Breast epithelium (tissue), 4 donors: ENCODE results near the gene LGALS9. TPM values are rescaled to one million over a fixed set of nuclear protein-coding genes. Genes with fewer than 3 reads are reported as not detected.

Experiments used
- DNase-seq, 2 donors: peaks; one replicate each; pipeline ENCODE4 v3.0.0-alpha.2; 2019; ENCODE audit warnings: low spot score in 2 of 2
- H3K27ac ChIP-seq, 2 donors: fragments of 200-600 bp; sonication (generic) in 1 of 2; one replicate each; pipeline ENCODE4 v1.5.1; 2016 to 2019; ENCODE audit warnings: mild to moderate bottlenecking in 1 of 2
- H3K27me3 ChIP-seq, 2 donors: fragments of 200-600 bp; sonication (generic) in 1 of 2; one replicate each; pipeline versions ENCODE4 v1.5.1 to v1.6.0; 2017 to 2019; ENCODE audit warnings: control low read depth in 1 of 2, mild to moderate bottlenecking in 1 of 2
- H3K36me3 ChIP-seq: fragments of 200-600 bp; one replicate; pipeline ENCODE4 v1.5.1; 2019
- H3K4me1 ChIP-seq, 2 donors: fragments of 200-600 bp; sonication (generic); one replicate each; pipeline ENCODE4 v1.5.1; 2016 to 2019; ENCODE audit warnings: control low read depth in 1 of 2
- H3K4me3 ChIP-seq, 3 donors: fragments of 200-600 bp; sonication (generic); 1 replicate in 2 of 3; 2 replicates in 1 of 3; pipeline ENCODE4 v1.5.1; 2016 to 2019; ENCODE audit warnings: mild to moderate bottlenecking in 3 of 3, moderate library complexity in 2 of 3
- H3K9me3 ChIP-seq, 2 donors: fragments of 200-600 bp; sonication (generic) in 1 of 2; one replicate each; pipeline ENCODE4 v1.5.1; 2016 to 2019; ENCODE audit warnings: control low read depth in 1 of 2
- CTCF ChIP-seq, 3 donors: fragments of 450-650 bp; IDR thresholded peaks; one replicate each; pipeline ENCODE4 v1.5.1; 2016 to 2017; ENCODE audit warnings: antibody characterized with exemption in 3 of 3, mild to moderate bottlenecking in 3 of 3, moderate library complexity in 3 of 3
- POLR2A ChIP-seq: fragments of 450-650 bp; IDR thresholded peaks from one replicate; pipeline ENCODE4 v1.6.1; 2016; ENCODE audit warnings: antibody characterized with exemption, mild to moderate bottlenecking, moderate library complexity
- POLR2AphosphoS5 ChIP-seq, 3 donors: sonication (generic); formaldehyde crosslinking; IDR thresholded peaks; one replicate each; pipeline ENCODE4 v1.6.1; 2017; ENCODE audit warnings: antibody characterized with exemption in 3 of 3
- intact Hi-C: fragments of 100-400 bp; cut with DNase I; formaldehyde crosslinking; loops from one replicate; pipeline ENCODE4 v1.15.1; 2023; ENCODE audit warnings: low total_unique reads
- total RNA-seq, 3 donors: library from RNA; depleted of rRNA; stranded (reverse); fragments of >200 nt; gene quantifications; one replicate each; pipeline ENCODE4 v1.1.0, GENCODE V29; 2016

Gene LGALS9
- total RNA-seq, 3 donors from 2014 or later = 17.4 to 58.1 (median 30.1) TPM

- Histone ChIP-seq H3K36me3 (peaks cover 3% of the 10 kb centered on the region), H3K27me3 (no peaks in the 10 kb centered on the region), H3K27ac (no peak overlapping the region), H3K4me1 (no peaks in the 10 kb centered on the region), H3K4me3 (no peak overlapping the region), H3K9me3 (no peaks in the 10 kb centered on the region)
- TF ChIP-seq POLR2AphosphoS5 (IDR thresholded peaks at IDR 0.05) = no peak
- TF ChIP-seq POLR2A = no peak
- no peak for TF ChIP-seq CTCF (IDR thresholded peaks at IDR 0.05)
- intact Hi-C loops = no loop called here
- DNase-seq = no peak
Observed at GRCh38 chr17:27598337-27599050, 32.5 kb upstream of the LGALS9 start.

GRCh38 chr17:27600471-27600870 lies 30.5 kb upstream of the LGALS9 start:
- Histone ChIP-seq H3K9me3 (no peaks in the 10 kb centered on the region), H3K4me1 (no peaks in the 10 kb centered on the region), H3K4me3 (no peak overlapping the region), H3K27me3 (no peaks in the 10 kb centered on the region), H3K36me3 (peaks cover 4% of the 10 kb centered on the region), H3K27ac (no peak overlapping the region)
- intact Hi-C loops = loop anchor here (5.0 kb wide), 2 partner anchors 248 to 368 kb away; no protein-coding TSS in a partner anchor
- no peak for TF ChIP-seq POLR2AphosphoS5 (IDR thresholded peaks at IDR 0.05)
- TF ChIP-seq POLR2A = no peak
- TF ChIP-seq CTCF (IDR thresholded peaks at IDR 0.05) = no peak
- no peak for DNase-seq

- H3K4me3 ChIP-seq = no peak overlapping the region
- DNase-seq = peak; percentile 64 to 82
- no peak overlapping the region for H3K27ac ChIP-seq
- no peaks in the 10 kb centered on the region for H3K9me3 ChIP-seq
- no peaks in the 10 kb centered on the region for H3K4me1 ChIP-seq
- no peaks in the 10 kb centered on the region for H3K27me3 ChIP-seq
- intact Hi-C loops = loop anchor here (5.0 kb wide), 2 partner anchors 249 to 369 kb away; no protein-coding TSS in a partner anchor
- peak in 1 of 3 donors; percentile 37 for TF ChIP-seq POLR2AphosphoS5 (IDR thresholded peaks at IDR 0.05)
- TF ChIP-seq POLR2A = no peak
- TF ChIP-seq CTCF (IDR thresholded peaks at IDR 0.05) = peak; percentile 73 to 90 (median 88)
- peaks cover 7% of the 10 kb centered on the region for H3K36me3 ChIP-seq
Observed at GRCh38 chr17:27601069-27601974, 29.7 kb upstream of the LGALS9 start.

GRCh38 chr17:27601975-27602302 lies 29.0 kb upstream of the LGALS9 start:
- Histone ChIP-seq H3K4me3 (no peak overlapping the region), H3K27me3 (no peaks in the 10 kb centered on the region), H3K36me3 (peaks cover 7% of the 10 kb centered on the region), H3K4me1 (no peaks in the 10 kb centered on the region), H3K9me3 (no peaks in the 10 kb centered on the region), H3K27ac (no peak overlapping the region)
- DNase-seq = no peak
- TF ChIP-seq CTCF (IDR thresholded peaks at IDR 0.05) (no peak), POLR2A (no peak), POLR2AphosphoS5 (IDR thresholded peaks at IDR 0.05) (no peak)
- intact Hi-C loops = loop anchor here (5.0 kb wide), 2 partner anchors 250 to 370 kb away; no protein-coding TSS in a partner anchor
